Measurements from ENCODE around the gene SCAF11. TPM values are rescaled to one million over a fixed set of nuclear protein-coding genes. Genes with fewer than 3 reads are reported as not detected.
"Not testable (repeated sequence)": the region's sequence is repeated elsewhere in the genome, so short reads cannot be mapped to it uniquely, and the experiment has no call there.

Gene SCAF11
- total and polyA plus RNA-seq, 2 donors from 2014 or later, result 21.0 to 129 TPM

GRCh38 chr12:46005823-46006222 is 15.4 kb upstream of the SCAF11 start:
- DNase-seq, result no peak
- Histone ChIP-seq H3K4me3 (ENCODE audit: low read length in 3 of 3) (no peak overlapping the region), H3K27me3 (ENCODE audit: control insufficient read depth, insufficient read depth, low read length) (no peaks in the 10 kb centered on the region), H3K4me1 (ENCODE audit: control insufficient read depth in 2 of 3, insufficient read depth in 2 of 3, low read depth in 1 of 3, low read length in 3 of 3) (no peaks in the 10 kb centered on the region), H3K9me3 (ENCODE audit: control insufficient read depth in 2 of 3, insufficient read depth in 1 of 3, low read length in 3 of 3) (no peaks in the 10 kb centered on the region), H3K36me3 (ENCODE audit: control insufficient read depth in 2 of 3, insufficient read depth in 3 of 3, low read length in 3 of 3) (no peaks in the 10 kb centered on the region), H3K9ac (ENCODE audit: low read length in 3 of 3) (no peak overlapping the region), H3K27ac (ENCODE audit: low read depth in 2 of 2, low read length in 2 of 2) (no peak overlapping the region)
- intact Hi-C loops (cut with DNase I), result no loop called here
- FAIRE-seq, result no peak
- TF ChIP-seq, protein P1, sequence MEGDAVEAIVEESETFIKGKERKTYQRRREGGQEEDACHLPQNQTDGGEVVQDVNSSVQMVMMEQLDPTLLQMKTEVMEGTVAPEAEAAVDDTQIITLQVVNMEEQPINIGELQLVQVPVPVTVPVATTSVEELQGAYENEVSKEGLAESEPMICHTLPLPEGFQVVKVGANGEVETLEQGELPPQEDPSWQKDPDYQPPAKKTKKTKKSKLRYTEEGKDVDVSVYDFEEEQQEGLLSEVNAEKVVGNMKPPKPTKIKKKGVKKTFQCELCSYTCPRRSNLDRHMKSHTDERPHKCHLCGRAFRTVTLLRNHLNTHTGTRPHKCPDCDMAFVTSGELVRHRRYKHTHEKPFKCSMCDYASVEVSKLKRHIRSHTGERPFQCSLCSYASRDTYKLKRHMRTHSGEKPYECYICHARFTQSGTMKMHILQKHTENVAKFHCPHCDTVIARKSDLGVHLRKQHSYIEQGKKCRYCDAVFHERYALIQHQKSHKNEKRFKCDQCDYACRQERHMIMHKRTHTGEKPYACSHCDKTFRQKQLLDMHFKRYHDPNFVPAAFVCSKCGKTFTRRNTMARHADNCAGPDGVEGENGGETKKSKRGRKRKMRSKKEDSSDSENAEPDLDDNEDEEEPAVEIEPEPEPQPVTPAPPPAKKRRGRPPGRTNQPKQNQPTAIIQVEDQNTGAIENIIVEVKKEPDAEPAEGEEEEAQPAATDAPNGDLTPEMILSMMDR (IDR thresholded peaks at IDR 0.05; ENCODE audit: borderline replicate concordance, extremely low read depth, insufficient read depth), result no peak

- TF ChIP-seq, protein P1 (IDR thresholded peaks at IDR 0.05; ENCODE audit: borderline replicate concordance, extremely low read depth, insufficient read depth), result no peak
- no peaks in the 10 kb centered on the region for H3K4me1 ChIP-seq (ENCODE audit: control insufficient read depth in 2 of 3, insufficient read depth in 2 of 3, low read depth in 1 of 3, low read length in 3 of 3)
- H3K27ac ChIP-seq (ENCODE audit: low read depth in 2 of 2, low read length in 2 of 2), result no peak overlapping the region
- H3K36me3 ChIP-seq (ENCODE audit: control insufficient read depth in 2 of 3, insufficient read depth in 3 of 3, low read length in 3 of 3), result no peaks in the 10 kb centered on the region
- no peaks in the 10 kb centered on the region for H3K27me3 ChIP-seq (ENCODE audit: control insufficient read depth, insufficient read depth, low read length)
- DNase-seq, result no peak
- no peak overlapping the region for H3K9ac ChIP-seq (ENCODE audit: low read length in 3 of 3)
- no peaks in the 10 kb centered on the region for H3K9me3 ChIP-seq (ENCODE audit: control insufficient read depth in 2 of 3, insufficient read depth in 1 of 3, low read length in 3 of 3)
- FAIRE-seq, result no peak
- intact Hi-C loops (cut with DNase I), result no loop called here
- H3K4me3 ChIP-seq (ENCODE audit: low read length in 3 of 3), result no peak overlapping the region
Measured at GRCh38 chr12:46005151-46005797, 14.9 kb upstream of the SCAF11 start.

- no peak overlapping the region for H3K9ac ChIP-seq (ENCODE audit: low read length in 3 of 3)
- no peaks in the 10 kb centered on the region for H3K4me1 ChIP-seq (ENCODE audit: control insufficient read depth in 2 of 3, insufficient read depth in 2 of 3, low read depth in 1 of 3, low read length in 3 of 3)
- H3K36me3 ChIP-seq (ENCODE audit: control insufficient read depth in 2 of 3, insufficient read depth in 3 of 3, low read length in 3 of 3), result no peaks in the 10 kb centered on the region
- TF ChIP-seq, protein P1 (IDR thresholded peaks at IDR 0.05; ENCODE audit: borderline replicate concordance, extremely low read depth, insufficient read depth), result no peak
- DNase-seq (no peak), FAIRE-seq (no peak)
- intact Hi-C loops (cut with DNase I), result no loop called here
- H3K4me3 ChIP-seq (ENCODE audit: low read length in 3 of 3), result no peak overlapping the region
- no peaks in the 10 kb centered on the region for H3K27me3 ChIP-seq (ENCODE audit: control insufficient read depth, insufficient read depth, low read length)
- no peak overlapping the region for H3K27ac ChIP-seq (ENCODE audit: low read depth in 2 of 2, low read length in 2 of 2)
- no peaks in the 10 kb centered on the region for H3K9me3 ChIP-seq (ENCODE audit: control insufficient read depth in 2 of 3, insufficient read depth in 1 of 3, low read length in 3 of 3)
Measured at GRCh38 chr12:46004715-46005114, 14.3 kb upstream of the SCAF11 start.

GRCh38 chr12:46000076-46000475 is 9.7 kb upstream of the SCAF11 start:
- H3K36me3 ChIP-seq (ENCODE audit: control insufficient read depth in 2 of 3, insufficient read depth in 3 of 3, low read length in 3 of 3); H3K9ac ChIP-seq (ENCODE audit: low read length in 3 of 3); DNase-seq; intact Hi-C loops (cut with DNase I); H3K9me3 ChIP-seq (ENCODE audit: control insufficient read depth in 2 of 3, insufficient read depth in 1 of 3, low read length in 3 of 3); H3K4me1 ChIP-seq (ENCODE audit: control insufficient read depth in 2 of 3, insufficient read depth in 2 of 3, low read depth in 1 of 3, low read length in 3 of 3); FAIRE-seq; H3K27me3 ChIP-seq (ENCODE audit: control insufficient read depth, insufficient read depth, low read length); H3K27ac ChIP-seq (ENCODE audit: low read depth in 2 of 2, low read length in 2 of 2); H3K4me3 ChIP-seq (ENCODE audit: low read length in 3 of 3): not testable (repeated sequence)
